ENCODE data around the gene BRPF1. TPM values are rescaled to one million over a fixed set of nuclear protein-coding genes. Genes with fewer than 3 reads are reported as not detected.

Gene BRPF1
- total RNA-seq, 2 experiments from 2014 or later, result 23.7 to 25.6 TPM

DNA sequence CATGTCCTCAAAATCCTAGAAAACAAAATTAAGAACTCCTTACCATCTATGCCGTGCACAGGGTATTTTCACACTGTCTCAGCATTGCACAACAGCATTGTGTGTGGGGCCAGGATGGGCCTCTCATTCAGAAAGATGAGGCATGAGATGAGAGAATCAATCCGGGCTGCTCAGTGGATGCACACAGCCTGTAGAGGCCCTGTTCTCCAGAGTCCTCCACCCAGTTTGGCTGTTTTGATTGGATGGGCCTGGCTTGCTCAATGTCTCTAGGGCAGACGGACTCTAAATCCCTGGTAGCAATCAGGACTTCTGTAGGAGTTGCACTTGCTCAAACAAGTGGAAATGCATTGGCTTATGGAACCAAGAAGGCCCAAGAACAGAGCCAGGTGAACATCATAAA, 48.1 kb upstream of the BRPF1 start:
- ChIA-PET POLR2A (interaction anchor here (0.8 kb wide), 1 partner anchor 9 kb away, joined by 3 read pairs; no protein-coding TSS in a partner anchor), CTCF (no interaction called here)
- intact Hi-C loops (cut with DNase I, micrococcal nuclease), result no loop called here
- Histone ChIP-seq H3K27me3 (ENCODE audit: control insufficient read depth in 1 of 2, insufficient read depth in 2 of 2, low read length in 2 of 2) (no peaks in the 10 kb centered on the region), H3K4me1 (ENCODE audit: insufficient read depth, low read length) (no peaks in the 10 kb centered on the region), H3K27ac (ENCODE audit: low read depth in 1 of 2, low read length in 2 of 2) (no peak overlapping the region), H3K4me3 (ENCODE audit: low read length) (no peak overlapping the region), H3K36me3 (ENCODE audit: insufficient read depth, low read length) (peaks cover 96% of the 10 kb centered on the region), H3K9me3 (ENCODE audit: control insufficient read depth in 1 of 2, insufficient read depth in 1 of 2, low read length in 2 of 2) (no peaks in the 10 kb centered on the region)
- Mint-ChIP-seq H3K27ac (no peak overlapping the region), H3K4me1 (ENCODE audit: low read depth) (no peaks in the 10 kb centered on the region), H3K4me3 (no peak overlapping the region), H3K9me3 (no peaks in the 10 kb centered on the region), H3K36me3 (ENCODE audit: low read depth) (peaks cover 97% of the 10 kb centered on the region), H3K27me3 (no peaks in the 10 kb centered on the region)
- ATAC-seq (ENCODE audit: poor library complexity), result no peak
- no peak for DNase-seq
- TF ChIP-seq, protein P1, sequence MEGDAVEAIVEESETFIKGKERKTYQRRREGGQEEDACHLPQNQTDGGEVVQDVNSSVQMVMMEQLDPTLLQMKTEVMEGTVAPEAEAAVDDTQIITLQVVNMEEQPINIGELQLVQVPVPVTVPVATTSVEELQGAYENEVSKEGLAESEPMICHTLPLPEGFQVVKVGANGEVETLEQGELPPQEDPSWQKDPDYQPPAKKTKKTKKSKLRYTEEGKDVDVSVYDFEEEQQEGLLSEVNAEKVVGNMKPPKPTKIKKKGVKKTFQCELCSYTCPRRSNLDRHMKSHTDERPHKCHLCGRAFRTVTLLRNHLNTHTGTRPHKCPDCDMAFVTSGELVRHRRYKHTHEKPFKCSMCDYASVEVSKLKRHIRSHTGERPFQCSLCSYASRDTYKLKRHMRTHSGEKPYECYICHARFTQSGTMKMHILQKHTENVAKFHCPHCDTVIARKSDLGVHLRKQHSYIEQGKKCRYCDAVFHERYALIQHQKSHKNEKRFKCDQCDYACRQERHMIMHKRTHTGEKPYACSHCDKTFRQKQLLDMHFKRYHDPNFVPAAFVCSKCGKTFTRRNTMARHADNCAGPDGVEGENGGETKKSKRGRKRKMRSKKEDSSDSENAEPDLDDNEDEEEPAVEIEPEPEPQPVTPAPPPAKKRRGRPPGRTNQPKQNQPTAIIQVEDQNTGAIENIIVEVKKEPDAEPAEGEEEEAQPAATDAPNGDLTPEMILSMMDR (IDR thresholded peaks at IDR 0.05), result no peak

DNA sequence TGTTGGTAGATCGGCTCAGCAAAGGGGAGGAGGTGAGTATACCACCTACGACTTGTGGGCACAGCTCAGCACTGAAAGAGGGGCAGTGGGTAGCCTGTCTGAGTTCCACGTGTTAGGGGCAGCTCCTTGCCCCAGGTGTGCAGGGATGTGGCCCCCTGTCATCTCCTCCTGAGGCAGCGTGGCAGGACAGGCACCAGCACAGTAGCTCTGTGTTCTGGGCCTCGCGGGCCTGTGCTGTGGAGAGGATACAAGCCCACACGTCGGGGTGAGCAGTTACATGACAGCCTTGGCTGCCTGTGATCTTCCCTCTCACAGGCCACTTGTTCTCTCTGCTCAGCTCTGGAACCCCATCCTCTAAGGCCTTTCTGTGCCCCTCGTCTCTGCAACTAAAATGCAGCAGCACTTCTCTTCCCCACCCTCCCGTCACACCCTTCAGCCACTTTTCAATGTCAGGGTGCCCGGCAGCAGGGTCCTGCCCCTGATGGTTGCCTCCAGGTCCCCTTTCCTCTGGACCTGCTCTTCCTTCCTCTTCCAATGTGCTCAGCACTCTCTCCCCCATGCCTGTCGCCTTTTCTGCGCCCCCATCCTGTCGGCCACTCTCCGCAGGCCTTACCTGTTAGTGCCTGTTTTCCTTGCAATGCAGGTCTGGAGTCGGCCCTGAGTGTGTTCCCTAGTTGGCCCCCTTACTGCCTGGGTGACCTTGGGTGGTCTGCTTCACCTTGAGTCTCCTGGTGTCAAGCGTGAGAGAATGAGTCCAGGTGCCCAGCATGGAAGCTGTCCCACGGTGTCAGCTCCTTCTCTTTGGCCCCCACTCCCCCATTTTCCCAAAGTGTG, 46.1 kb upstream of the BRPF1 start:
- DNase-seq, result no peak
- H3K27ac ChIP-seq (ENCODE audit: low read depth in 1 of 2, low read length in 2 of 2), result no peak overlapping the region

DNA sequence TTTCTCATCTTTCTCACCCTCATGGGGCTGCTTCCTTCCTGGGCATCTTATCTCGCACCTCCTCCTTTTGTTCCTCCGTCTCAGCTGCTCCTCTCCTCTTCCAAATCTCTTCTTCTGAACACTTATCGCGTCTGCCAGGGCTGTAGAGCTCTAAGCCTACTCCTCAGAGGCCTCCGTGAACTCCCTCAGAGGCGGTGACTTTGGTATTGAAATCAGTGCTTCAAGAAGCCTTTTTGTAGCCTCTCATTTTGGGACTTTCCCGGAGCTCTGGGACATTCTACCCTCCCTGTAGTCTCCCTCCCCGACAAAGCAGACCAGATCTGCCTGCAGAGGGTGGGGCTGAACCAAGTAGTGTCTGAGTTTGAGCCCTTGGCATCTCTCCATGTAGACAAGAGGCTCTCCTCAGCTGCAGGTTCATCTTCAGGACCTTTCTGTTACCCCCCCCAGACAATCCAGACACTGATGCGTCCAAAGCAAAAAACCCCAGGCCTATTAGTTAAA, 45.4 kb upstream of the BRPF1 start:
- Histone ChIP-seq H3K4me1 (ENCODE audit: insufficient read depth, low read length) (no peaks in the 10 kb centered on the region), H3K4me3 (ENCODE audit: low read length) (no peak overlapping the region), H3K9me3 (ENCODE audit: control insufficient read depth in 1 of 2, insufficient read depth in 1 of 2, low read length in 2 of 2) (no peaks in the 10 kb centered on the region), H3K27ac (ENCODE audit: low read depth in 1 of 2, low read length in 2 of 2) (no peak overlapping the region), H3K36me3 (ENCODE audit: insufficient read depth, low read length) (peaks cover 98% of the 10 kb centered on the region), H3K27me3 (ENCODE audit: control insufficient read depth in 1 of 2, insufficient read depth in 2 of 2, low read length in 2 of 2) (no peaks in the 10 kb centered on the region)
- ChIA-PET POLR2A (no interaction called here), CTCF (no interaction called here)
- TF ChIP-seq, protein P1 (IDR thresholded peaks at IDR 0.05), result no peak
- H3K4me1 Mint-ChIP-seq (ENCODE audit: low read depth), result no peaks in the 10 kb centered on the region
- H3K9me3 Mint-ChIP-seq, result no peaks in the 10 kb centered on the region
- peaks cover 97% of the 10 kb centered on the region for H3K36me3 Mint-ChIP-seq (ENCODE audit: low read depth)
- ATAC-seq (ENCODE audit: poor library complexity) (no peak), DNase-seq (no peak)
- no peak overlapping the region for H3K4me3 Mint-ChIP-seq
- no peaks in the 10 kb centered on the region for H3K27me3 Mint-ChIP-seq
- intact Hi-C loops (cut with DNase I, micrococcal nuclease), result no loop called here
- H3K27ac Mint-ChIP-seq, result no peak overlapping the region

More for the DNA sequence above, 46.1 kb upstream of the BRPF1 start:
- Histone ChIP-seq H3K4me3 (ENCODE audit: low read length) (no peak overlapping the region), H3K4me1 (ENCODE audit: insufficient read depth, low read length) (no peaks in the 10 kb centered on the region), H3K36me3 (ENCODE audit: insufficient read depth, low read length) (peaks cover 97% of the 10 kb centered on the region), H3K9me3 (ENCODE audit: control insufficient read depth in 1 of 2, insufficient read depth in 1 of 2, low read length in 2 of 2) (no peaks in the 10 kb centered on the region), H3K27me3 (ENCODE audit: control insufficient read depth in 1 of 2, insufficient read depth in 2 of 2, low read length in 2 of 2) (no peaks in the 10 kb centered on the region)
- intact Hi-C loops (cut with DNase I, micrococcal nuclease), result no loop called here
- no peaks in the 10 kb centered on the region for H3K4me1 Mint-ChIP-seq (ENCODE audit: low read depth)
- ATAC-seq (ENCODE audit: poor library complexity), result no peak
- no peaks in the 10 kb centered on the region for H3K9me3 Mint-ChIP-seq
- no peak overlapping the region for H3K27ac Mint-ChIP-seq
- ChIA-PET POLR2A (no interaction called here), CTCF (no interaction called here)
- no peaks in the 10 kb centered on the region for H3K27me3 Mint-ChIP-seq
- H3K36me3 Mint-ChIP-seq (ENCODE audit: low read depth), result peaks cover 97% of the 10 kb centered on the region
- no peak overlapping the region for H3K4me3 Mint-ChIP-seq
- TF ChIP-seq, protein P1 (IDR thresholded peaks at IDR 0.05), result no peak
